ENCODE results near the gene NOSIP. TPM values are rescaled to one million over a fixed set of nuclear protein-coding genes. Genes with fewer than 3 reads are reported as not detected.

NOSIP gene
- polyA plus RNA-seq, 1 of the 3 experiments (the other 2 are of a cell fraction), result 128 TPM

DNA sequence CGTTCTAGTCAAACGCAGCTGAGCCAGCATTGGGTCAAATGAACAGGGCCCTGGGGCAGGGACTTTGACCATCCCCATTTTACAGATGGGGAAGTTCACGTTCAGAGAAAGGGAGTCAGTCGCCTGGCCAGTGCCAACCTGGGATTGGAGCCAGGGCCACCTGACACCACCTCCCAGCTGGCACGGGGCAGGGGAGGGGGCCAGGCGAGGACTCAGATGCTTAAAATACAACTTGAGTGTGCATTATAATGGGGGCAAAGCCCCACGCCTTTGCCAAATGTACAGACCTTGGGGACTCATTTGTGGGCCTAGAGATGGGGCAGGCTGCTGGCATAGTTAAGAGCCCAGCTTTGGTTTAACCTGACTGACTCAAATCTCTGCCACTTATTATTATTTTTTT lies 25.2 kb upstream of the NOSIP start:
- Histone ChIP-seq H3K4me3 (ENCODE audit: low read depth in 2 of 2, low read length in 1 of 2) (no peak overlapping the region), H3K4me2 (no peak overlapping the region), H3K9ac (no peak overlapping the region), H3K79me2 (ENCODE audit: insufficient read depth) (peaks cover 95% of the 10 kb centered on the region), H3K9me3 (no peaks in the 10 kb centered on the region), H2AFZ (ENCODE audit: low read depth) (no peak overlapping the region), H3K36me3 (replicated peaks in 1 of 2; ENCODE audit: control insufficient read depth in 1 of 2, insufficient read depth in 2 of 2, low read length in 1 of 2) (peaks cover 16 to 56% of the 10 kb centered on the region in 2 experiments), H3K4me1 (ENCODE audit: control insufficient read depth in 1 of 2, insufficient read depth in 2 of 2, low read depth in 1 of 2, low read length in 1 of 2) (no peaks in the 10 kb centered on the region), H3K9me2 (no peaks in the 10 kb centered on the region), H3K27me3 (ENCODE audit: insufficient read depth) (no peaks in the 10 kb centered on the region), H3K27ac (ENCODE audit: low read depth in 2 of 2, low read length in 1 of 2) (no peak overlapping the region), H4K20me1 (ENCODE audit: insufficient read depth) (peaks cover 71% of the 10 kb centered on the region), H3F3A (replicated peaks; ENCODE audit: insufficient read depth) (peaks cover 14% of the 10 kb centered on the region)
- TF ChIP-seq, protein P1, sequence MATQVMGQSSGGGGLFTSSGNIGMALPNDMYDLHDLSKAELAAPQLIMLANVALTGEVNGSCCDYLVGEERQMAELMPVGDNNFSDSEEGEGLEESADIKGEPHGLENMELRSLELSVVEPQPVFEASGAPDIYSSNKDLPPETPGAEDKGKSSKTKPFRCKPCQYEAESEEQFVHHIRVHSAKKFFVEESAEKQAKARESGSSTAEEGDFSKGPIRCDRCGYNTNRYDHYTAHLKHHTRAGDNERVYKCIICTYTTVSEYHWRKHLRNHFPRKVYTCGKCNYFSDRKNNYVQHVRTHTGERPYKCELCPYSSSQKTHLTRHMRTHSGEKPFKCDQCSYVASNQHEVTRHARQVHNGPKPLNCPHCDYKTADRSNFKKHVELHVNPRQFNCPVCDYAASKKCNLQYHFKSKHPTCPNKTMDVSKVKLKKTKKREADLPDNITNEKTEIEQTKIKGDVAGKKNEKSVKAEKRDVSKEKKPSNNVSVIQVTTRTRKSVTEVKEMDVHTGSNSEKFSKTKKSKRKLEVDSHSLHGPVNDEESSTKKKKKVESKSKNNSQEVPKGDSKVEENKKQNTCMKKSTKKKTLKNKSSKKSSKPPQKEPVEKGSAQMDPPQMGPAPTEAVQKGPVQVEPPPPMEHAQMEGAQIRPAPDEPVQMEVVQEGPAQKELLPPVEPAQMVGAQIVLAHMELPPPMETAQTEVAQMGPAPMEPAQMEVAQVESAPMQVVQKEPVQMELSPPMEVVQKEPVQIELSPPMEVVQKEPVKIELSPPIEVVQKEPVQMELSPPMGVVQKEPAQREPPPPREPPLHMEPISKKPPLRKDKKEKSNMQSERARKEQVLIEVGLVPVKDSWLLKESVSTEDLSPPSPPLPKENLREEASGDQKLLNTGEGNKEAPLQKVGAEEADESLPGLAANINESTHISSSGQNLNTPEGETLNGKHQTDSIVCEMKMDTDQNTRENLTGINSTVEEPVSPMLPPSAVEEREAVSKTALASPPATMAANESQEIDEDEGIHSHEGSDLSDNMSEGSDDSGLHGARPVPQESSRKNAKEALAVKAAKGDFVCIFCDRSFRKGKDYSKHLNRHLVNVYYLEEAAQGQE (IDR thresholded peaks at IDR 0.05; ENCODE audit: low read depth, low read length), result no peak
- TF ChIP-seq GATA2 (CRISPR knock-in tag; IDR thresholded peaks at IDR 0.05), result no peak
- no peak for TF ChIP-seq NRF1 (IDR thresholded peaks at IDR 0.05; ENCODE audit: low read depth, low read length)
- TF ChIP-seq RCOR1 (IDR thresholded peaks at IDR 0.05; ENCODE audit: low read length), result no peak
- no peak for TF ChIP-seq FOXJ3 (CRISPR knock-in tag; IDR thresholded peaks at IDR 0.05)
- TF ChIP-seq RAD21 (IDR thresholded peaks at IDR 0.05; ENCODE audit: low read length), result no peak
- no peak for TF ChIP-seq YY1 (IDR thresholded peaks at IDR 0.05; ENCODE audit: low read depth)
- TF ChIP-seq, protein P2, sequence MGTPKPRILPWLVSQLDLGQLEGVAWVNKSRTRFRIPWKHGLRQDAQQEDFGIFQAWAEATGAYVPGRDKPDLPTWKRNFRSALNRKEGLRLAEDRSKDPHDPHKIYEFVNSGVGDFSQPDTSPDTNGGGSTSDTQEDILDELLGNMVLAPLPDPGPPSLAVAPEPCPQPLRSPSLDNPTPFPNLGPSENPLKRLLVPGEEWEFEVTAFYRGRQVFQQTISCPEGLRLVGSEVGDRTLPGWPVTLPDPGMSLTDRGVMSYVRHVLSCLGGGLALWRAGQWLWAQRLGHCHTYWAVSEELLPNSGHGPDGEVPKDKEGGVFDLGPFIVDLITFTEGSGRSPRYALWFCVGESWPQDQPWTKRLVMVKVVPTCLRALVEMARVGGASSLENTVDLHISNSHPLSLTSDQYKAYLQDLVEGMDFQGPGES (IDR thresholded peaks at IDR 0.05; ENCODE audit: low read depth, low read length), result no peak
- no peak for TF ChIP-seq MXI1 (IDR thresholded peaks at IDR 0.05; ENCODE audit: low read depth, low read length)
- TF ChIP-seq SIN3A (IDR thresholded peaks at IDR 0.05; ENCODE audit: borderline replicate concordance, low read depth, low read length), result no peak
- TF ChIP-seq TAF1 (IDR thresholded peaks at IDR 0.05; ENCODE audit: borderline replicate concordance, low read depth, low read length), result no peak
- TF ChIP-seq, protein P3, sequence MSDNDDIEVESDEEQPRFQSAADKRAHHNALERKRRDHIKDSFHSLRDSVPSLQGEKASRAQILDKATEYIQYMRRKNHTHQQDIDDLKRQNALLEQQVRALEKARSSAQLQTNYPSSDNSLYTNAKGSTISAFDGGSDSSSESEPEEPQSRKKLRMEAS (IDR thresholded peaks at IDR 0.05; ENCODE audit: low read depth), result no peak
- TF ChIP-seq, protein P4, sequence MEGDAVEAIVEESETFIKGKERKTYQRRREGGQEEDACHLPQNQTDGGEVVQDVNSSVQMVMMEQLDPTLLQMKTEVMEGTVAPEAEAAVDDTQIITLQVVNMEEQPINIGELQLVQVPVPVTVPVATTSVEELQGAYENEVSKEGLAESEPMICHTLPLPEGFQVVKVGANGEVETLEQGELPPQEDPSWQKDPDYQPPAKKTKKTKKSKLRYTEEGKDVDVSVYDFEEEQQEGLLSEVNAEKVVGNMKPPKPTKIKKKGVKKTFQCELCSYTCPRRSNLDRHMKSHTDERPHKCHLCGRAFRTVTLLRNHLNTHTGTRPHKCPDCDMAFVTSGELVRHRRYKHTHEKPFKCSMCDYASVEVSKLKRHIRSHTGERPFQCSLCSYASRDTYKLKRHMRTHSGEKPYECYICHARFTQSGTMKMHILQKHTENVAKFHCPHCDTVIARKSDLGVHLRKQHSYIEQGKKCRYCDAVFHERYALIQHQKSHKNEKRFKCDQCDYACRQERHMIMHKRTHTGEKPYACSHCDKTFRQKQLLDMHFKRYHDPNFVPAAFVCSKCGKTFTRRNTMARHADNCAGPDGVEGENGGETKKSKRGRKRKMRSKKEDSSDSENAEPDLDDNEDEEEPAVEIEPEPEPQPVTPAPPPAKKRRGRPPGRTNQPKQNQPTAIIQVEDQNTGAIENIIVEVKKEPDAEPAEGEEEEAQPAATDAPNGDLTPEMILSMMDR (IDR thresholded peaks at IDR 0.05), result no peak
- TF ChIP-seq GABPA (IDR thresholded peaks at IDR 0.05; ENCODE audit: low read depth), result no peak
- no peak for TF ChIP-seq ELF1 (IDR thresholded peaks at IDR 0.05)
- TF ChIP-seq, protein P5, sequence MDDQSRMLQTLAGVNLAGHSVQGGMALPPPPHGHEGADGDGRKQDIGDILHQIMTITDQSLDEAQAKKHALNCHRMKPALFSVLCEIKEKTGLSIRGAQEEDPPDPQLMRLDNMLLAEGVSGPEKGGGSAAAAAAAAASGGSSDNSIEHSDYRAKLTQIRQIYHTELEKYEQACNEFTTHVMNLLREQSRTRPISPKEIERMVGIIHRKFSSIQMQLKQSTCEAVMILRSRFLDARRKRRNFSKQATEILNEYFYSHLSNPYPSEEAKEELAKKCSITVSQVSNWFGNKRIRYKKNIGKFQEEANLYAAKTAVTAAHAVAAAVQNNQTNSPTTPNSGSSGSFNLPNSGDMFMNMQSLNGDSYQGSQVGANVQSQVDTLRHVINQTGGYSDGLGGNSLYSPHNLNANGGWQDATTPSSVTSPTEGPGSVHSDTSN (IDR thresholded peaks at IDR 0.05), result no peak
- TF ChIP-seq TCF12 (IDR thresholded peaks at IDR 0.05), result no peak
- CTCF ChIA-PET, result interaction anchor here (1.0 kb wide), 1 partner anchor 13 kb away, joined by 4 read pairs; no protein-coding TSS in a partner anchor
- POLR2A ChIA-PET, result no interaction called here
- 82% methylated on average over 4 of the region's 7 CpGs for WGBS (ENCODE audit: low lambda C conversion rate)
- DNase-seq, result no peak
